ENCODE data around the gene MACROH2A2. TPM values are rescaled to one million over a fixed set of nuclear protein-coding genes. Genes with fewer than 3 reads are reported as not detected.

Gene MACROH2A2
- 18.5 TPM for total RNA-seq
- polyA plus RNA-seq (ENCODE audit: insufficient read depth in 1 of 8, insufficient read length in 8 of 8, low replicate concordance in 1 of 8) = 10 to 100 TPM; 18.9 to 33.7 (median 26.4) TPM
- long read RNA-seq, donor 1, transcript H2AFY2-201 (9 exons, 1,980 nt) = major isoform, 5 of 5 reads
- long read RNA-seq, donor 1, partial matches to known transcripts = 0 of 5 reads
- long read RNA-seq, donor 1, other reads (novel, unspliced or antisense) = 0 of 5 reads
- long read RNA-seq, donor 2 = 0 reads
- long read RNA-seq, donor 3, partial matches to known transcripts = 0 of 2 reads
- long read RNA-seq, donor 3, other reads (novel, unspliced or antisense) = 0 of 2 reads
- long read RNA-seq, donor 4, transcript H2AFY2-201 (9 exons, 1,980 nt) = major isoform, 5 of 5 reads
- long read RNA-seq, donor 4, partial matches to known transcripts = 0 of 5 reads
- long read RNA-seq, donor 4, other reads (novel, unspliced or antisense) = 0 of 5 reads
- long read RNA-seq, donor 5, transcript H2AFY2-201 (9 exons, 1,980 nt) = major isoform, 20 of 20 reads
- long read RNA-seq, donor 5, partial matches to known transcripts = 0 of 20 reads
- long read RNA-seq, donor 5, other reads (novel, unspliced or antisense) = 0 of 20 reads
- long read RNA-seq, donor 6, transcript H2AFY2-201 (9 exons, 1,980 nt) = major isoform, 10 of 118 reads
- long read RNA-seq, donor 6, partial matches to known transcripts = 46 of 118 reads
- long read RNA-seq, donor 6, other reads (novel, unspliced or antisense) = 62 of 118 reads
- long read RNA-seq, donor 7, transcript H2AFY2-201 (9 exons, 1,980 nt) = major isoform, 8 of 8 reads
- long read RNA-seq, donor 7, partial matches to known transcripts = 0 of 8 reads
- long read RNA-seq, donor 7, other reads (novel, unspliced or antisense) = 0 of 8 reads
- long read RNA-seq, donor 8, transcript H2AFY2-201 (9 exons, 1,980 nt) = major isoform, 7 of 15 reads
- long read RNA-seq, donor 8, partial matches to known transcripts = 8 of 15 reads
- long read RNA-seq, donor 8, other reads (novel, unspliced or antisense) = 0 of 15 reads
- long read RNA-seq, donor 9, transcript H2AFY2-201 (9 exons, 1,980 nt) = major isoform, 7 of 7 reads
- long read RNA-seq, donor 9, partial matches to known transcripts = 0 of 7 reads
- long read RNA-seq, donor 9, other reads (novel, unspliced or antisense) = 0 of 7 reads
- long read RNA-seq, donor 10, transcript H2AFY2-201 (9 exons, 1,980 nt) = major isoform, 6 of 6 reads
- long read RNA-seq, donor 10, partial matches to known transcripts = 0 of 6 reads
- long read RNA-seq, donor 10, other reads (novel, unspliced or antisense) = 0 of 6 reads
- long read RNA-seq, donor 11, transcript H2AFY2-201 (9 exons, 1,980 nt) = major isoform, 9 of 9 reads
- long read RNA-seq, donor 11, partial matches to known transcripts = 0 of 9 reads
- long read RNA-seq, donor 11, other reads (novel, unspliced or antisense) = 0 of 9 reads

DNA sequence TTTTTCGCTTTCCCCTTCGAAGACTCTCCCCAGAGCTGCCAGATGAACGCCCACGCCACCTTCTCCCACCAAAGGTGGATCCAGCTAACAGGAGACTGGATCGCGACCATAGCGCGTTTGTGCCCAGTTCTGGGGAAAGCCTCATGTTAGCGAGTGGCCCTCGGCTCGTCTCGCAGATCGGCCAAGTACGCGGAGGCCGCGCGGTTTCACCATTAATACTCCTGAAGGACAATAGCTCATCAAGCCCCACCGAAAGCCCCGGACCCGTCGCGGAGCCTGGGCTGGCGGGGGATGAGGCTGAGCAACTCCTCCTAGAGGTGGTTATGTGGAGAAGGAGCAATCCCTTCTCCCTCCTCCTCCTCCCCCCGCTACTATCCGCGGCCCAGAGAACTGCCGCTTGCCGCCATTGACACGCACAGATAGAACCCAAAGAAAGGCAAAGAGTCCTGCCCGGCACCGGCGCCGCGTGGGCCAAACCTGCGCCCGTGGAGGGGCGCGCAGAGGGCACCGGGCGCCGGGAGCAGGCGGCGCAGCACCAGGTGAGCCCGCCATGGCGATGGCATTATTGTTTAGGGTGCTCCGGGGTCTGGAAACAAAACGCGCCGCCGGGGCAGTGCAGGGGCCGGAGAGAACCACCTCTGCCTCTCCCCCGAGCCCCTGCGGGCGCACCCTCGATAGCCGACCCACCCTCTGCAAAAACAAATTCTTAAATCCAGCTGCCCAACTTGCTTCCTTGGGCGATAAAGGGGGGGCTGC lies at the start of gene MACROH2A2:
TSS of gene MACROH2A2 (plus strand) at position 385 of the 756 bp plus-strand sequence. CDS start 22,813 bp downstream, outside the sequence.
- DNase-seq = peak; percentile 87
- Histone ChIP-seq H3K27ac (ENCODE audit: low read length) (peak within 1 kb of the TSS; percentile 56), H3K36me3 (ENCODE audit: control insufficient read depth, insufficient read depth, low read length) (no peaks in the 10 kb centered on the region), H3K27me3 (ENCODE audit: control insufficient read depth, insufficient read depth, low read length) (peaks cover 14% of the 10 kb centered on the region), H3K4me3 (ENCODE audit: low read length) (peak within 1 kb of the TSS; percentile 75), H3K9me3 (replicated peaks; ENCODE audit: control insufficient read depth, low read depth, low read length) (no peaks in the 10 kb centered on the region), H3K4me1 (ENCODE audit: control insufficient read depth, insufficient read depth, low read length) (peaks cover 4% of the 10 kb centered on the region)
- under 1% methylated on average over 24 of the region's 58 CpGs for WGBS (ENCODE audit: insufficient coverage)

DNA sequence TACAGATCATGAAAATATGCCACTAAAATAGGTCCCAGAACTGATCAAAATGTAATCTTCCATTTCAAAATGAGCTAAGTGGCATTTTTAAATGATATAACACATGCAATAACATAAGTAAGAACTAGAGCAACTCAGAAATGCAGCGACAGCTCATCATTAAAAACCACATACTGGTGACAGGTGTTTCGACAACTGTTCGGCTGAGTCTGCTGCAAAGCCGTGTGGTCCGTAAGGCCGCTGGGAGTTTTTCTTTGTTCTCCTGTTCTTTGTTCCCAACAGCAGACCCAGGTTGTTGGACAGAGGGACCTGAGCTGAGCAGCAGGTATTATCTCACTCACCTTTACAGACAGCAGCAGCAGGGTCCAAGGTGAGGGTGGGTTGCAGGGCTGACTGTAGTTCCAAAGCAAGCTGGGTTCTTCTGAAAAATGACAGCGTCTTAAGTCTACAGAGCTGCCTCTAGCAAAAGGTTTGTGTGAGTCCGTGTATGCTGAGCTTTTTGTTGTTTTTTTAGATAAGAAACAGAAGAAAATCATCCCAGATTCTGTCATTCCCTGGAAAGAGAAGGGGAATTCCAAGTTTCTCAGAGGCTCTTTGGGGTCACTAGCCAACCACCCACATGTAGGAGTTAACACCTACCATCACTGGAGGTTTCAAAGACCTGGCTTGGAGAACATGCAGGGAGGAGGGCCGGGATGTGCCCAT lies 45.4 kb upstream of the MACROH2A2 start:
- H3K4me1 ChIP-seq (ENCODE audit: control insufficient read depth, insufficient read depth, low read length) = no peaks in the 10 kb centered on the region
- DNase-seq = peak; percentile 2
- no peaks in the 10 kb centered on the region for H3K36me3 ChIP-seq (ENCODE audit: control insufficient read depth, insufficient read depth, low read length)
- H3K27me3 ChIP-seq (ENCODE audit: control insufficient read depth, insufficient read depth, low read length) = no peaks in the 10 kb centered on the region
- no peak overlapping the region for H3K4me3 ChIP-seq (ENCODE audit: low read length)
- H3K27ac ChIP-seq (ENCODE audit: low read length) = no peak overlapping the region
- H3K9me3 ChIP-seq (replicated peaks; ENCODE audit: control insufficient read depth, low read depth, low read length) = no peaks in the 10 kb centered on the region
- WGBS (ENCODE audit: insufficient coverage) = 57% methylated on average over 4 of the region's 9 CpGs

DNA sequence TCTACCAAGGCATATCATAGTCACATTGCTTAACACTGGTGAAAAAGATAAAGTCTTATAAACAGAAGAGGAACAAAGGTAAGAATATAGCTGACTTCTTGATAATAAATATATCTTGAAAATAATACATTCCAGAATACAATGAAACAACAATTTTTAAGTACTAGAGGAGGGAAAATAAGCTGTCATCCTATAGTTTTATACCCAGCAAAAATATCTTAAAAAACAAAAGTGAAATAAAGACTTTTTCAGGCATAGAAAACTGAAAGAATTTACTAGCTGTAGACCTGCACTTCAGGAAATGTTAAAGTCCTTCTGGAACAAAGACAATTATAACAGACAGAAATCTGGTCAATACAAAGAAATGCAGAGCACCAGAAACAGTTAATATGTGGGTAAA lies 21.4 kb upstream of the MACROH2A2 start:
- DNase-seq = no peak
- Histone ChIP-seq H3K4me3 (ENCODE audit: low read length) (no peak overlapping the region), H3K36me3 (ENCODE audit: control insufficient read depth, insufficient read depth, low read length) (no peaks in the 10 kb centered on the region), H3K4me1 (ENCODE audit: control insufficient read depth, insufficient read depth, low read length) (peaks cover 3% of the 10 kb centered on the region), H3K27me3 (ENCODE audit: control insufficient read depth, insufficient read depth, low read length) (no peaks in the 10 kb centered on the region), H3K9me3 (replicated peaks; ENCODE audit: control insufficient read depth, low read depth, low read length) (peaks cover 4% of the 10 kb centered on the region), H3K27ac (ENCODE audit: low read length) (no peak overlapping the region)

DNA sequence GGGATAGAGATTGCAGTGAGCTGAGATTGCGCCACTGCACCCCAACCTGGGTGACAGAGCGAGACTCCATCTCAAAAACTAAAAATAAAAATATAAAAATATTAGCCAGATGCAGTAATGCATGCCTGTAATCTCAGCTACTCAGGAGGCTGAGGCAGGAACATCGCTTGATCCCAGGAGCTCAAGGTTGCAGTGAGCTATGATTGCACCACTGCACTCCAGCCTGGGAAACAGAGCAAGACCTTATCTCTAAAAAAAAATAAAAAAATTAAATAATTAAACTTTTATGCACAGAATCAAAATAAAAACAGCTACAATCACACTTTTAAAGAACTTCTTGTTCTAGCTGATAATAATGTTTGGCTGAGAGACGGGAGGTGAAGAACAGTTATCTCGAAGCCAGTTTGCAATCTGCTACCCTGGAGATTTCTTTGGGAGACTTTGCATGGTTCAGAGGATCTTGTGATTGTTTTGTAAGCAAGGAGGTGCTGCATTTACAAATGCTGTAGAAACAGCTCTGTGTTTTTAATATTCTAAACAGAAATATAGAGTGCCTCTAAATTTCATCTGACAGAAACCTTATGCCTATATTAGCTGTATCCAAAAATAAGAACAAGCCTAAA lies 19.9 kb upstream of the MACROH2A2 start:
- H3K4me3 ChIP-seq (ENCODE audit: low read length) = no peak overlapping the region
- H3K4me1 ChIP-seq (ENCODE audit: control insufficient read depth, insufficient read depth, low read length) = peaks cover 3% of the 10 kb centered on the region
- H3K9me3 ChIP-seq (replicated peaks; ENCODE audit: control insufficient read depth, low read depth, low read length) = peaks cover 4% of the 10 kb centered on the region
- no peaks in the 10 kb centered on the region for H3K27me3 ChIP-seq (ENCODE audit: control insufficient read depth, insufficient read depth, low read length)
- no peak for DNase-seq
- H3K27ac ChIP-seq (ENCODE audit: low read length) = no peak overlapping the region
- no CpG with 5 or more reads among the region's 5 CpGs for WGBS (ENCODE audit: insufficient coverage)
- H3K36me3 ChIP-seq (ENCODE audit: control insufficient read depth, insufficient read depth, low read length) = no peaks in the 10 kb centered on the region

DNA sequence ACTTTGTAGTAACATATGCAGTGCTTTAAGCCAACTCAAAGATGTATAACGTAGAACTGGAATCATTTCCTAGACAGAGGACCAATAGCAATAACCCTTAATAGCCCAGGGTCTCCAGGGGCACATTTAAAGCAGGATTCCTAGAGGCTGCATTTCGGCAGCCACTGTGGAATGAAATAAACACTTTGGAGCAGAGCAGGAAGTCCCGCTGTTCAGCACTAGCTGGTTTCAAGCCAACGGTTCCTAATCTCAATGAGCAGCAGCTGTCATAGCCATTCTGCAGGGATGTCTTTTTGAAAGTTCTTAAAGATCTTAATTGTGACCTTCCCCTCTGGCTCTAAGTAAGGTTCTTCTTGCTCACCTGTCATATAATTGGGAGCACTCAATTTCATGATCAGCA lies 18.4 kb upstream of the MACROH2A2 start:
- no peak overlapping the region for H3K27ac ChIP-seq (ENCODE audit: low read length)
- H3K27me3 ChIP-seq (ENCODE audit: control insufficient read depth, insufficient read depth, low read length) = no peaks in the 10 kb centered on the region
- no peaks in the 10 kb centered on the region for H3K36me3 ChIP-seq (ENCODE audit: control insufficient read depth, insufficient read depth, low read length)
- H3K4me3 ChIP-seq (ENCODE audit: low read length) = no peak overlapping the region
- peaks cover 3% of the 10 kb centered on the region for H3K4me1 ChIP-seq (ENCODE audit: control insufficient read depth, insufficient read depth, low read length)
- WGBS (ENCODE audit: insufficient coverage) = 0% methylated on average over 2 of the region's 4 CpGs
- peak; percentile 60 for DNase-seq
- peaks cover 7% of the 10 kb centered on the region for H3K9me3 ChIP-seq (replicated peaks; ENCODE audit: control insufficient read depth, low read depth, low read length)

DNA sequence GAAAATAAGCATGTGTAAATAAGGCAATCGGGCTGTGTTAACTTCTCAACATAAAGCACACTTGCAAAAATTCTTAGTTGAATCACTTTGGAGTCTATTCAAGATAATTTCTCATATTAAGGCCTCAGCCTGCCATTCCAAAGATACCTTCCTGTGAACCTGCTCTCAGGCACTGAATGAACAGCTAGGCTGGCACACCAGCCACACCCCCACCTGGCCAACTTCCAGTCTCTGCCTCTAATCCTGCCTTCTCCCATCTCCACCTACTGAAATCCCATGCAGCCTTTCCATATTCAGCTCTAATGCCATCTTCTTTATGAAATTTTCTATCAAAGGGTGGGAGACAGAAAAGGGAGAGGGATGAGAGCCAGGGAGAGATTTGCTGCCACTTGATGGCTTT lies 17.1 kb upstream of the MACROH2A2 start:
- H3K4me3 ChIP-seq (ENCODE audit: low read length) = no peak overlapping the region
- H3K4me1 ChIP-seq (ENCODE audit: control insufficient read depth, insufficient read depth, low read length) = peaks cover 3% of the 10 kb centered on the region
- no CpG with 5 or more reads among the region's 1 CpG for WGBS (ENCODE audit: insufficient coverage)
- H3K9me3 ChIP-seq (replicated peaks; ENCODE audit: control insufficient read depth, low read depth, low read length) = peaks cover 3% of the 10 kb centered on the region
- no peak for DNase-seq
- no peaks in the 10 kb centered on the region for H3K27me3 ChIP-seq (ENCODE audit: control insufficient read depth, insufficient read depth, low read length)
- H3K36me3 ChIP-seq (ENCODE audit: control insufficient read depth, insufficient read depth, low read length) = no peaks in the 10 kb centered on the region
- no peak overlapping the region for H3K27ac ChIP-seq (ENCODE audit: low read length)

DNA sequence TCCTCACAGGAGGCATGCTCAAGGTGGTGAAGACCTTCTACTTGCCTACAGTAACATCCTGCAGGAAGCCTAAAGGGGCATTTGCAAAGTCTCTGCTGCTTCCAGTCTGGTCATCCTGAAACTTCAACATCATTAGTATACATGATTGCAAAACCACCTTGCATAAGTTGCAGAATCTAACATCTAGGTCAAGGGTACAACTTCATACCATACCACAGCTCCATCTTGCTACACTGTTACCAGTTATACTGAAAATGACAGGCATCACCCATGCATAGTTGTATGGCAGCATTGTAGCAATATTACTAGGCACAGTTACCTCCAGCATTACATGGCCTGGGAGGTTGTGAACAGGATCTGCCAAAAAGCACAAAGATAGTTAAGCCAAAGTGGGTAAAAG lies 13.7 kb upstream of the MACROH2A2 start:
- Histone ChIP-seq H3K4me3 (ENCODE audit: low read length) (no peak overlapping the region), H3K36me3 (ENCODE audit: control insufficient read depth, insufficient read depth, low read length) (no peaks in the 10 kb centered on the region)
- no peak for DNase-seq

DNA sequence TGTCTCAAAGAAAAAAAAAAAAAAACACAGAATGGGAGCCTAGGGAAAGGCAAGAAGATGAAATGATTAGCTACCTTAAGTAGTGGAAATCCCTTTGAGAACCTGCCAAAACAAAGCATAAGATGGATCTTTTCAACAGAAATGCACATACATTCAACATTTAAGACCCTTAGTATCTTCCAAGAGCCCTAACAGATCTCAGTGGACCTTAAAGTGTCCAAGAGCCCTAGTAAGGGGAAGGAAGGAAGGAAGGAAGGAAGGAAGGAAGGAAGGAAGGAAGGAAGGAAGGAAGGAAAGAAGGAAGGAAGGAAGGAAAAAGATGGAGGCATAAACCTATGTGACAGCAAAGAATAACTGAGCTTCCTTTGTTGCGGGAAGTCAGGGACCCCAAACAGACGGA lies 11.6 kb upstream of the MACROH2A2 start:
- no CpG with 5 or more reads among the region's 2 CpGs for WGBS (ENCODE audit: insufficient coverage)
- no peaks in the 10 kb centered on the region for H3K36me3 ChIP-seq (ENCODE audit: control insufficient read depth, insufficient read depth, low read length)
- peaks cover 8% of the 10 kb centered on the region for H3K9me3 ChIP-seq (replicated peaks; ENCODE audit: control insufficient read depth, low read depth, low read length)
- no peak overlapping the region for H3K4me3 ChIP-seq (ENCODE audit: low read length)
- peaks cover 5% of the 10 kb centered on the region for H3K27me3 ChIP-seq (ENCODE audit: control insufficient read depth, insufficient read depth, low read length)
- no peak overlapping the region for H3K27ac ChIP-seq (ENCODE audit: low read length)
- DNase-seq = no peak
- no peaks in the 10 kb centered on the region for H3K4me1 ChIP-seq (ENCODE audit: control insufficient read depth, insufficient read depth, low read length)

More for the DNA sequence above, 13.7 kb upstream of the MACROH2A2 start:
- Histone ChIP-seq H3K4me1 (ENCODE audit: control insufficient read depth, insufficient read depth, low read length) (peaks cover 3% of the 10 kb centered on the region), H3K27me3 (ENCODE audit: control insufficient read depth, insufficient read depth, low read length) (peaks cover 5% of the 10 kb centered on the region), H3K27ac (ENCODE audit: low read length) (no peak overlapping the region), H3K9me3 (replicated peaks; ENCODE audit: control insufficient read depth, low read depth, low read length) (peaks cover 8% of the 10 kb centered on the region)

Measured in muscle of leg (tissue), 16 donors.